Keratinocyte (primary cell): Measurements from ENCODE around the gene SLC19A1. TPM values are rescaled to one million over a fixed set of nuclear protein-coding genes. Genes with fewer than 3 reads are reported as not detected.

Experiments used
- DNase-seq: peaks from one replicate; pipeline ENCODE4 v3.0.0-alpha.2; 2011; ENCODE audit warnings: low read depth, missing footprints, low spot score
- FAIRE-seq: peaks from 2 replicates; lab custom pipeline; 2011; peaks lifted over from hg19 to GRCh38; lab: Jason Lieb, UNC
- H2AFZ ChIP-seq: 2 replicates; pipeline ENCODE4 v1.6.0; 2012; ENCODE audit warnings: low read length, control low read depth, inconsistent platforms; ENCODE audit not compliant: control insufficient read depth
- H3K27ac ChIP-seq: 2 replicates; pipeline ENCODE4 v1.5.1; 2011; ENCODE audit warnings: low read length; ENCODE audit not compliant: control insufficient read depth, insufficient read depth
- H3K27me3 ChIP-seq: 3 replicates; pipeline ENCODE4 v1.6.0; 2011; ENCODE audit warnings: low read length; ENCODE audit not compliant: control insufficient read depth, insufficient read depth; ENCODE audit errors: extremely low read depth
- H3K36me3 ChIP-seq, 2 experiments: 2 replicates in 1 of 2; 3 replicates in 1 of 2; pipeline ENCODE4 v1.5.1; 2011; ENCODE audit warnings: low read length in 2 of 2, mild to moderate bottlenecking in 1 of 2; ENCODE audit not compliant: control insufficient read depth in 2 of 2, insufficient read depth in 2 of 2; ENCODE audit errors: extremely low read depth in 1 of 2
- H3K4me1 ChIP-seq: 3 replicates; pipeline ENCODE4 v1.5.1; 2011; ENCODE audit warnings: low read length; ENCODE audit not compliant: control insufficient read depth, insufficient read depth; ENCODE audit errors: extremely low read depth
- H3K4me2 ChIP-seq: 3 replicates; pipeline ENCODE4 v1.6.0; 2011; ENCODE audit warnings: low read depth, low read length; ENCODE audit not compliant: control insufficient read depth, insufficient read depth; ENCODE audit errors: extremely low read depth
- H3K4me3 ChIP-seq, 3 experiments: fragments of 200-600 bp in 1 of 3; sonication (generic) in 1 of 3; 2 replicates in 2 of 3; 3 replicates in 1 of 3; pipeline ENCODE4 v1.5.1; 2011 to 2016; ENCODE audit warnings: low read length in 3 of 3, mild to moderate bottlenecking in 3 of 3, control low read depth in 2 of 3, inconsistent platforms in 1 of 3, low read depth in 1 of 3, mixed read lengths in 1 of 3, mixed run types in 1 of 3, moderate library complexity in 1 of 3; ENCODE audit not compliant: control insufficient read depth in 2 of 3, insufficient read depth in 2 of 3; ENCODE audit errors: extremely low read depth in 1 of 3
- H3K79me2 ChIP-seq: 2 replicates; pipeline ENCODE4 v1.6.0; 2012; ENCODE audit warnings: low read length; ENCODE audit not compliant: control insufficient read depth, insufficient read depth
- H3K9ac ChIP-seq: 3 replicates; pipeline ENCODE4 v1.6.0; 2011; ENCODE audit warnings: low read length; ENCODE audit not compliant: control insufficient read depth, insufficient read depth; ENCODE audit errors: extremely low read depth
- H3K9me1 ChIP-seq: 3 replicates; pipeline ENCODE4 v1.6.0; 2011; ENCODE audit warnings: low read length; ENCODE audit not compliant: control insufficient read depth, insufficient read depth; ENCODE audit errors: extremely low read depth
- H3K9me3 ChIP-seq: 2 replicates; pipeline ENCODE4 v1.5.1; 2012; ENCODE audit warnings: low read depth, low read length; ENCODE audit not compliant: control insufficient read depth
- H4K20me1 ChIP-seq: 3 replicates; pipeline ENCODE4 v1.6.0; 2011; ENCODE audit warnings: low read length; ENCODE audit not compliant: control insufficient read depth, insufficient read depth; ENCODE audit errors: extremely low read depth
- CTCF ChIP-seq, 3 experiments: IDR thresholded peaks in 1 of 3; conservative IDR thresholded peaks in 1 of 3; optimal IDR thresholded peaks in 1 of 3; 2 replicates in 2 of 3; 3 replicates in 1 of 3; pipeline versions ENCODE3 to v1.5.1; 2011; ENCODE audit warnings: low read length in 3 of 3, mild to moderate bottlenecking in 3 of 3, moderate library complexity in 2 of 3, control low read depth in 1 of 3, inconsistent platforms in 1 of 3; ENCODE audit not compliant: insufficient read depth in 2 of 3; ENCODE audit errors: extremely low read depth in 1 of 3
- EZH2 ChIP-seq: IDR thresholded peaks from one replicate; pipeline ENCODE4 v1.6.1; 2012; ENCODE audit warnings: inconsistent platforms, mild to moderate bottlenecking, low read length, moderate library complexity
- dilution Hi-C: fragments of 300-500 bp; cut with MboI; formaldehyde crosslinking; loops from one replicate; pipeline ENCODE4 v1.7.0; 2020; ENCODE audit warnings: low sequenced_read_pairs; ENCODE audit not compliant: extremely low pct_ligation_motif_present
- polyA plus RNA-seq, 5 experiments: library from polyadenylated mRNA; depleted of rRNA in 3 of 5; stranded (reverse) in 3 of 5; stranded (forward) in 1 of 5; unstranded in 1 of 5; fragments of >200 nt; gene quantifications; 1 replicate in 1 of 5; 2 replicates in 3 of 5; 3 replicates in 1 of 5; pipeline versions ENCODE4 v1.2.1 to v1.2.3, GENCODE V29; 2011 to 2012; ENCODE audit warnings: missing spikeins in 2 of 5, low read depth in 1 of 5, low replicate concordance in 1 of 5

SLC19A1 gene
- polyA plus RNA-seq, 1 donor (not counting 4 experiments of a cell fraction or from before 2014, with no cell fraction given), result 3.8 TPM

- DNase-seq, result no peak
- no peaks in the 10 kb centered on the region for H3K9me3 ChIP-seq
- H3K4me1 ChIP-seq, result no peaks in the 10 kb centered on the region
- no peak overlapping the region for H3K4me3 ChIP-seq
- no peak for FAIRE-seq
- TF ChIP-seq EZH2 (no peak), CTCF (optimal IDR thresholded peaks at IDR 0.05 in 1 of 3, IDR thresholded peaks at IDR 0.05 in 1 of 3, conservative IDR thresholded peaks at IDR 0.05 in 1 of 3; ENCODE audit: extremely low read depth in 1 of 3, insufficient read depth in 2 of 3, low read length in 3 of 3) (no peak)
- no peak overlapping the region for H3K27ac ChIP-seq
- H3K4me2 ChIP-seq, result no peak overlapping the region
- no peak overlapping the region for H2AFZ ChIP-seq
- no peaks in the 10 kb centered on the region for H3K9me1 ChIP-seq
- H3K27me3 ChIP-seq, result no peaks in the 10 kb centered on the region
- peaks cover 0 to 9% of the 10 kb centered on the region in 2 experiments for H3K36me3 ChIP-seq
- no peak overlapping the region for H3K9ac ChIP-seq
- no peaks in the 10 kb centered on the region for H4K20me1 ChIP-seq
- no peaks in the 10 kb centered on the region for H3K79me2 ChIP-seq
- dilution Hi-C loops, result no loop called here
These were observed 27.8 kb downstream of the SLC19A1 start for GRCh38 chr21:45514311-45515021.

GRCh38 chr21:45513741-45514310 lies 28.4 kb downstream of the SLC19A1 start:
- Histone ChIP-seq H3K27me3 (no peaks in the 10 kb centered on the region), H4K20me1 (no peaks in the 10 kb centered on the region), H3K9me3 (no peaks in the 10 kb centered on the region), H3K27ac (no peak overlapping the region), H3K4me1 (no peaks in the 10 kb centered on the region), H3K9me1 (no peaks in the 10 kb centered on the region), H3K9ac (no peak overlapping the region), H2AFZ (no peak overlapping the region), H3K79me2 (no peaks in the 10 kb centered on the region), H3K36me3 (peaks cover 0 to 9% of the 10 kb centered on the region in 2 experiments), H3K4me3 (no peak overlapping the region), H3K4me2 (no peak overlapping the region)
- dilution Hi-C loops, result no loop called here
- DNase-seq, result no peak
- no peak for FAIRE-seq
- TF ChIP-seq EZH2 (no peak), CTCF (optimal IDR thresholded peaks at IDR 0.05 in 1 of 3, IDR thresholded peaks at IDR 0.05 in 1 of 3, conservative IDR thresholded peaks at IDR 0.05 in 1 of 3; ENCODE audit: extremely low read depth in 1 of 3, insufficient read depth in 2 of 3, low read length in 3 of 3) (no peak)
